Activated CD4-positive, alpha-beta T cell treated with anti-CD3 and anti-CD28 coated beads for 36 hours (primary cell): ENCODE measurements around the gene THADA. TPM values are rescaled to one million over a fixed set of nuclear protein-coding genes. Genes with fewer than 3 reads are reported as not detected.

Source experiments
- ATAC-seq: fragments of 200-7000 bp; cut with Tn5 transposase; one replicate; pipeline ENCODE4 v1.10.0; 2021; ENCODE audit warnings: mild to moderate bottlenecking, moderate library complexity
- CTCF ChIA-PET: fragments of 350-600 bp; sonication (Branson Sonifier 250); formaldehyde crosslinking; loops from one replicate; lab custom pipeline; 2021; ENCODE audit warnings: antibody characterized with exemption; lab: Charles Lee
- POLR2A ChIA-PET: fragments of 350-600 bp; sonication (Branson Sonifier 250); formaldehyde crosslinking; loops from one replicate; lab custom pipeline; 2021; ENCODE audit warnings: antibody characterized with exemption, inconsistent platforms; lab: Charles Lee
- DNase-seq: peaks from one replicate; pipeline ENCODE4 v3.0.0-alpha.2; 2020
- H3K27ac Mint-ChIP-seq: one replicate; pipeline ENCODE4 v1.8.0; 2021; ENCODE audit warnings: mixed read lengths
- H3K27me3 Mint-ChIP-seq: one replicate; pipeline ENCODE4 v1.8.0; 2021; ENCODE audit warnings: mixed read lengths
- H3K36me3 Mint-ChIP-seq: one replicate; pipeline ENCODE4 v1.8.0; 2021; ENCODE audit warnings: low read depth, mixed read lengths
- H3K4me1 Mint-ChIP-seq: one replicate; pipeline ENCODE4 v1.8.0; 2021; ENCODE audit warnings: mixed read lengths
- H3K4me3 Mint-ChIP-seq: one replicate; pipeline ENCODE4 v1.8.0; 2021; ENCODE audit warnings: mild to moderate bottlenecking, moderate library complexity, mixed read lengths
- H3K9me3 Mint-ChIP-seq: one replicate; pipeline ENCODE4 v1.8.0; 2021; ENCODE audit warnings: low read depth, mixed read lengths
- intact Hi-C, 2 experiments: fragments of 100-400 bp; cut with DNase I in 1 of 2; cut with micrococcal nuclease in 1 of 2; formaldehyde crosslinking; loops; one replicate each; pipeline versions ENCODE4 v1.14.2 to v1.15.1; 2022 to 2024; cut with DNase I, micrococcal nuclease
- total RNA-seq, 2 experiments: library from RNA; stranded (reverse); gene quantifications; one replicate each; pipeline ENCODE4 v1.2.3, GENCODE V29; 2021

THADA gene
- total RNA-seq, 2 experiments from 2014 or later, result 32.5 to 36.6 TPM

- CTCF ChIA-PET, result interaction anchor here (1.0 to 1.7 kb wide), 4 partner anchors 18 to 40 kb away, joined by 3 read pairs; no protein-coding TSS in a partner anchor
- Mint-ChIP-seq H3K4me1 (peaks cover 16% of the 10 kb centered on the region), H3K27me3 (no peaks in the 10 kb centered on the region), H3K4me3 (no peak overlapping the region), H3K9me3 (peaks cover 11% of the 10 kb centered on the region), H3K36me3 (peaks cover 37% of the 10 kb centered on the region), H3K27ac (no peak overlapping the region)
- POLR2A ChIA-PET, result no interaction called here
- intact Hi-C loops, result no loop called here
- DNase-seq (no peak), ATAC-seq (no peak)
Measured at GRCh38 chr2:43524177-43524965, 71.5 kb downstream of the THADA start.

- ATAC-seq (no peak), DNase-seq (no peak)
- no peak overlapping the region for H3K27ac Mint-ChIP-seq
- intact Hi-C loops, result no loop called here
- no peaks in the 10 kb centered on the region for H3K27me3 Mint-ChIP-seq
- ChIA-PET POLR2A (no interaction called here), CTCF (interaction anchor here (0.6 to 2.4 kb wide), 7 partner anchors 8 to 595 kb away, joined by 3 to 8 read pairs (median 4); no protein-coding TSS in a partner anchor)
- peaks cover 28% of the 10 kb centered on the region for H3K4me1 Mint-ChIP-seq
- peaks cover 11% of the 10 kb centered on the region for H3K9me3 Mint-ChIP-seq
- peaks cover 38% of the 10 kb centered on the region for H3K36me3 Mint-ChIP-seq
- H3K4me3 Mint-ChIP-seq, result no peak overlapping the region
Measured at GRCh38 chr2:43522177-43522576, 73.7 kb downstream of the THADA start.

- CTCF ChIA-PET, result interaction anchor here (0.6 to 2.4 kb wide), 8 partner anchors 9 to 594 kb away, joined by 3 to 8 read pairs (median 4); no protein-coding TSS in a partner anchor
- POLR2A ChIA-PET, result no interaction called here
- no peak overlapping the region for H3K27ac Mint-ChIP-seq
- peaks cover 10% of the 10 kb centered on the region for H3K9me3 Mint-ChIP-seq
- no peak for DNase-seq
- H3K36me3 Mint-ChIP-seq, result peaks cover 35% of the 10 kb centered on the region
- ATAC-seq, result no peak
- H3K4me1 Mint-ChIP-seq, result peaks cover 28% of the 10 kb centered on the region
- no peaks in the 10 kb centered on the region for H3K27me3 Mint-ChIP-seq
- H3K4me3 Mint-ChIP-seq, result no peak overlapping the region
- intact Hi-C loops, result no loop called here
Measured at GRCh38 chr2:43521568-43521967, 74.3 kb downstream of the THADA start.

GRCh38 chr2:43520919-43521318, 74.9 kb downstream of the THADA start:
- CTCF ChIA-PET, result interaction anchor here (0.9 to 2.4 kb wide), 5 partner anchors 9 to 594 kb away, joined by 3 to 8 read pairs (median 6); no protein-coding TSS in a partner anchor
- peaks cover 33% of the 10 kb centered on the region for H3K4me1 Mint-ChIP-seq
- H3K4me3 Mint-ChIP-seq, result no peak overlapping the region
- H3K27ac Mint-ChIP-seq, result no peak overlapping the region
- peaks cover 4% of the 10 kb centered on the region for H3K9me3 Mint-ChIP-seq
- no peak for DNase-seq
- H3K36me3 Mint-ChIP-seq, result peaks cover 29% of the 10 kb centered on the region
- POLR2A ChIA-PET, result interaction anchor here (0.6 kb wide), 1 partner anchor 22 kb away, joined by 4 read pairs; no protein-coding TSS in a partner anchor
- ATAC-seq, result no peak
- intact Hi-C loops, result no loop called here
- H3K27me3 Mint-ChIP-seq, result no peaks in the 10 kb centered on the region

- Mint-ChIP-seq H3K4me1 (peaks cover 34% of the 10 kb centered on the region), H3K27me3 (no peaks in the 10 kb centered on the region), H3K36me3 (peaks cover 17% of the 10 kb centered on the region), H3K4me3 (no peak overlapping the region), H3K27ac (no peak overlapping the region), H3K9me3 (no peaks in the 10 kb centered on the region)
- ATAC-seq (peak; percentile 48), DNase-seq (no peak)
- ChIA-PET POLR2A (no interaction called here), CTCF (interaction anchor here (0.7 to 1.6 kb wide), 6 partner anchors 10 to 686 kb away, joined by 3 to 5 read pairs (median 3); no protein-coding TSS in a partner anchor)
- intact Hi-C loops, result no loop called here
Measured at GRCh38 chr2:43519643-43520221, 76.1 kb downstream of the THADA start.

GRCh38 chr2:43518718-43519117, 77.1 kb downstream of the THADA start:
- H3K4me3 Mint-ChIP-seq, result no peak overlapping the region
- peaks cover 8% of the 10 kb centered on the region for H3K36me3 Mint-ChIP-seq
- H3K27me3 Mint-ChIP-seq, result no peaks in the 10 kb centered on the region
- intact Hi-C loops, result no loop called here
- DNase-seq (no peak), ATAC-seq (no peak)
- no peak overlapping the region for H3K27ac Mint-ChIP-seq
- H3K4me1 Mint-ChIP-seq, result peaks cover 33% of the 10 kb centered on the region
- H3K9me3 Mint-ChIP-seq, result no peaks in the 10 kb centered on the region
- ChIA-PET CTCF (interaction anchor here (1.0 to 1.6 kb wide), 3 partner anchors 11 to 35 kb away, joined by 3 to 4 read pairs (median 3); no protein-coding TSS in a partner anchor), POLR2A (no interaction called here)

- POLR2A ChIA-PET, result no interaction called here
- Mint-ChIP-seq H3K27ac (no peak overlapping the region), H3K4me1 (peaks cover 33% of the 10 kb centered on the region), H3K4me3 (no peak overlapping the region), H3K9me3 (no peaks in the 10 kb centered on the region), H3K27me3 (no peaks in the 10 kb centered on the region), H3K36me3 (peaks cover 8% of the 10 kb centered on the region)
- DNase-seq (no peak), ATAC-seq (no peak)
- CTCF ChIA-PET, result interaction anchor here (0.6 to 1.6 kb wide), 3 partner anchors 33 to 481 kb away, joined by 3 to 4 read pairs (median 4); no protein-coding TSS in a partner anchor
- intact Hi-C loops, result no loop called here
Measured at GRCh38 chr2:43518181-43518580, 77.7 kb downstream of the THADA start.

- Mint-ChIP-seq H3K4me1 (peaks cover 39% of the 10 kb centered on the region), H3K9me3 (no peaks in the 10 kb centered on the region), H3K36me3 (peaks cover 24% of the 10 kb centered on the region), H3K27me3 (no peaks in the 10 kb centered on the region), H3K4me3 (no peak overlapping the region), H3K27ac (no peak overlapping the region)
- DNase-seq (no peak), ATAC-seq (peak; percentile 75)
- ChIA-PET POLR2A (no interaction called here), CTCF (no interaction called here)
- intact Hi-C loops, result no loop called here
Measured at GRCh38 chr2:43515807-43516497, 79.9 kb downstream of the THADA start.

GRCh38 chr2:43515248-43515647, 80.6 kb downstream of the THADA start:
- H3K27ac Mint-ChIP-seq, result no peak overlapping the region
- intact Hi-C loops, result no loop called here
- H3K4me1 Mint-ChIP-seq, result peaks cover 38% of the 10 kb centered on the region
- H3K4me3 Mint-ChIP-seq, result no peak overlapping the region
- ATAC-seq (no peak), DNase-seq (no peak)
- H3K27me3 Mint-ChIP-seq, result no peaks in the 10 kb centered on the region
- POLR2A ChIA-PET, result no interaction called here
- CTCF ChIA-PET, result no interaction called here
- no peaks in the 10 kb centered on the region for H3K9me3 Mint-ChIP-seq
- peaks cover 24% of the 10 kb centered on the region for H3K36me3 Mint-ChIP-seq

- Mint-ChIP-seq H3K36me3 (peaks cover 21% of the 10 kb centered on the region), H3K4me3 (no peak overlapping the region), H3K4me1 (peaks cover 34% of the 10 kb centered on the region), H3K9me3 (no peaks in the 10 kb centered on the region), H3K27me3 (no peaks in the 10 kb centered on the region), H3K27ac (no peak overlapping the region)
- no peak for ATAC-seq
- ChIA-PET POLR2A (no interaction called here), CTCF (interaction anchor here (1.2 to 1.3 kb wide), 2 partner anchors 16 to 29 kb away, joined by 3 to 4 read pairs; no protein-coding TSS in a partner anchor)
- intact Hi-C loops, result no loop called here
- no peak for DNase-seq
Measured at GRCh38 chr2:43513796-43514195, 82.0 kb downstream of the THADA start.

GRCh38 chr2:43513216-43513615, 82.6 kb downstream of the THADA start:
- Mint-ChIP-seq H3K27me3 (no peaks in the 10 kb centered on the region), H3K27ac (no peak overlapping the region), H3K36me3 (peaks cover 24% of the 10 kb centered on the region), H3K4me3 (no peak overlapping the region), H3K4me1 (peaks cover 35% of the 10 kb centered on the region), H3K9me3 (no peaks in the 10 kb centered on the region)
- CTCF ChIA-PET, result interaction anchor here (1.2 to 1.5 kb wide), 3 partner anchors 17 to 46 kb away, joined by 3 to 4 read pairs (median 3); no protein-coding TSS in a partner anchor
- intact Hi-C loops, result no loop called here
- POLR2A ChIA-PET, result no interaction called here
- ATAC-seq, result no peak
- no peak for DNase-seq
